Testis (tissue), 2 donors: ENCODE data around the gene PRKG1.

Experiments
- POLR2A ChIP-seq: fragments of 450-650 bp; IDR thresholded peaks from one replicate; pipeline ENCODE4 v1.6.1; 2017; ENCODE audit warnings: antibody characterized with exemption, mild to moderate bottlenecking, moderate library complexity
- TF ChIP-seq, protein P1 (sequence below), 3 experiments: fragments of 450-650 bp in 2 of 3; fragments of 200-600 bp in 1 of 3; sonication (generic) in 1 of 3; IDR thresholded peaks; one replicate each; pipeline ENCODE4 v1.5.1; 2016 to 2019; ENCODE audit warnings: antibody characterized with exemption in 3 of 3, mild to moderate bottlenecking in 2 of 3, moderate library complexity in 1 of 3

DNA sequence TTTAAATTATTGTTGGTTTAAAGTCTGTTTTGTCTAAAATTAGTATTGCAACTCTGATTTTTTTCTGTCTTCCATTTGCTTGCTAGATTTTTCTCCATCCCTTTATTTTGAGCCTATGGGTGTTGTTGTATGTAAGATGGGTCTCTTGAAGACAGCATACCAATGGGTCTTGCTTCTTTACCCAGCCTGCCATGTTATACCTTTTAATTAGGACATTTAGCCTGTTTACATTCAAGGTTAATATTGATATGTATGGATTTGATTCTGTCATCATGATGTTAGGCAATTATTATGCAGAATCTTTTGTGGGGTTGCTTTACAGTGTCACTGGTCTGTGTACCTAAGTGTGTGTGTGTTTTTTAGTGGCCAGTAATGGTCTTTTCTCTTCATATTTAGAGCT is 906.5 kb downstream of the PRKG1 start:
- TF ChIP-seq, protein P1, sequence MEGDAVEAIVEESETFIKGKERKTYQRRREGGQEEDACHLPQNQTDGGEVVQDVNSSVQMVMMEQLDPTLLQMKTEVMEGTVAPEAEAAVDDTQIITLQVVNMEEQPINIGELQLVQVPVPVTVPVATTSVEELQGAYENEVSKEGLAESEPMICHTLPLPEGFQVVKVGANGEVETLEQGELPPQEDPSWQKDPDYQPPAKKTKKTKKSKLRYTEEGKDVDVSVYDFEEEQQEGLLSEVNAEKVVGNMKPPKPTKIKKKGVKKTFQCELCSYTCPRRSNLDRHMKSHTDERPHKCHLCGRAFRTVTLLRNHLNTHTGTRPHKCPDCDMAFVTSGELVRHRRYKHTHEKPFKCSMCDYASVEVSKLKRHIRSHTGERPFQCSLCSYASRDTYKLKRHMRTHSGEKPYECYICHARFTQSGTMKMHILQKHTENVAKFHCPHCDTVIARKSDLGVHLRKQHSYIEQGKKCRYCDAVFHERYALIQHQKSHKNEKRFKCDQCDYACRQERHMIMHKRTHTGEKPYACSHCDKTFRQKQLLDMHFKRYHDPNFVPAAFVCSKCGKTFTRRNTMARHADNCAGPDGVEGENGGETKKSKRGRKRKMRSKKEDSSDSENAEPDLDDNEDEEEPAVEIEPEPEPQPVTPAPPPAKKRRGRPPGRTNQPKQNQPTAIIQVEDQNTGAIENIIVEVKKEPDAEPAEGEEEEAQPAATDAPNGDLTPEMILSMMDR (IDR thresholded peaks at IDR 0.05) = no peak
- no peak for TF ChIP-seq POLR2A
